Measurements from ENCODE around the gene CCDC73.
"Not testable (repeated sequence)": the region's sequence is repeated elsewhere in the genome, so short reads cannot be mapped to it uniquely, and the experiment has no call there.

Gene CCDC73

DNA sequence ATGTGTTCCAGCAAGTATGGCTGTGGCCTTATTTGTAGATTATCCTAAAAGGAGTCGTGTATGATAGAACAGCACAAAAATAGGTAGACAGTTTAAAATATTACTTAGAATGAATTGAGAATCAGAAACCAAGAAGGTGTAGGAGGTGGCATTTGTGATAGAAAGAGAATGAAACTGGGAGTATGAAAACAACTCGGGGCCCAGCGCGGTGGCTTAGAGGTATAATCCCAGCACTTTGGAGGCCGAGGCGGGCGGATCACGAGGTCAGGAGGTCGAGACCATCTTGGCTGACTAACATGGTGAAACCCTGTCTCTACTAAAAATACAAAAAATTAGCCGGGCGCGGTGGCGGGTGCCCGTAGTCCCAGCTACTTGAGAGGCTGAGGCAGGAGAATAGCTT lies 198.3 kb downstream of the CCDC73 start:
- DNase-seq, result not testable (repeated sequence)

DNA sequence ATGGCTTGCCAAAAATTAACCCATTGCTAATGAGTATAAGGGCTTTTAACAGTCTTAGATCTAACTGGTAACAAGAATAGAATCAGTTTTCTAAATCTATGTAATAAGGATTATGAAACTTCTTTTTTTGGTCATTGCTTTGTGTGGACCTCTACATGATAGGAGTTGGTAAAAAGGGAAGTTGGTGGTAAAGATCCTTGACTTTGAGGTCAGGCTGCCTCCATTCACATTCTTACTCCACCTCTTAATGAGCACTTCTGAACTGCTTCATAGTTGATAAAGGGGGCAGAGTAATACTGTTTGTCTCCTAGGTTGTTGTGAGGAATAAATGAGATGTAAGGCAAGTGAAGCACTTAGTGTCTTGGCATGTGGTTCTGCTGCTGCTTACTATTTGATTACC lies 200.2 kb downstream of the CCDC73 start:
- no peak for DNase-seq

DNA sequence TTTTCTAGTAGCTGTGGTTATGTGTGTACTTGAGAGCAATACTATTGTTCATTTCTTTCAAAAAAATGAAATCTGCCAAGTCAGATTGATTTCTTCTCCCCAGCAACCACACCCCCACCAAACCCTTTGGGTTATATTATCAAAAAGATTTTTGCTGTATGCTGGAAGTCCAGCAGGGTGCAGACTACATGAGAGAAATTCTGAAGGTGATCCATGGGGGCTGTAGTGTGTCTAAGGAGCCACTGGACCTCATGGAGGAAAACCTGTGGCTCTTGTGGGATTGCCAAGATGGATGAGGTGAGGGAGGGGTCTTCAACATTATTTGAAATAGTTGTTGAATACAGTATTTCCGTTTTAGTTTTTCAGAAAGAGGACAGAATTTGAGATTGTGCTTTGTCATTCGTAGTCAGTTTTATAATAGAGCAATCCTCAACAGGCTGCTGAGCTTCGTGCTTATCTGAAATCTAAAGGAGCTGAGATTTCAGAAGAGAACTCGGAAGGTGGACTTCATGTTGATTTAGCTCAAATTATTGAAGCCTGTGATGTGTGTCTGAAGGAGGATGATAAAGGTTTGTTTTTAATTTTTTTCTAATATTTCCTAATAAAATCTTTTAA lies 207.8 kb downstream of the CCDC73 start:
- DNase-seq, result no peak

DNA sequence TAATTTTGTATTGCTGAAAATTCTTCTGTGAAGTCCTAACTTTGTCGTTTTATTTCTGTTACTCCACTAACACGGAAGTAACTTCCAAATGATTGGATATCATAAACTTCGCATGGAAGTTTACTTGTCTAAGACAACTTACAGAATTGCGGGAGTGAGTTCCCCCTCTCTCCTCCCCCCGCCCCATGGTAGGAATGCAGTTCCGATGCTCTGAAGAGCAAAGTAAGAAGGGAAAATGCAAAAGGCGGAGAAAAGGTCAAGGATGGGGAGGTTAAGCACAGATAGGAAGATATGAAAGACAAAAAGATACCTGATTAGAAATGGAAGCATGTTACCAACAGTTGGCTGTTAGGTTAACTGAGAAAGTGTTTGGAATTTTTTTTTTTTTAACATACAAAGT lies 209.5 kb downstream of the CCDC73 start:
- no peak for DNase-seq

DNA sequence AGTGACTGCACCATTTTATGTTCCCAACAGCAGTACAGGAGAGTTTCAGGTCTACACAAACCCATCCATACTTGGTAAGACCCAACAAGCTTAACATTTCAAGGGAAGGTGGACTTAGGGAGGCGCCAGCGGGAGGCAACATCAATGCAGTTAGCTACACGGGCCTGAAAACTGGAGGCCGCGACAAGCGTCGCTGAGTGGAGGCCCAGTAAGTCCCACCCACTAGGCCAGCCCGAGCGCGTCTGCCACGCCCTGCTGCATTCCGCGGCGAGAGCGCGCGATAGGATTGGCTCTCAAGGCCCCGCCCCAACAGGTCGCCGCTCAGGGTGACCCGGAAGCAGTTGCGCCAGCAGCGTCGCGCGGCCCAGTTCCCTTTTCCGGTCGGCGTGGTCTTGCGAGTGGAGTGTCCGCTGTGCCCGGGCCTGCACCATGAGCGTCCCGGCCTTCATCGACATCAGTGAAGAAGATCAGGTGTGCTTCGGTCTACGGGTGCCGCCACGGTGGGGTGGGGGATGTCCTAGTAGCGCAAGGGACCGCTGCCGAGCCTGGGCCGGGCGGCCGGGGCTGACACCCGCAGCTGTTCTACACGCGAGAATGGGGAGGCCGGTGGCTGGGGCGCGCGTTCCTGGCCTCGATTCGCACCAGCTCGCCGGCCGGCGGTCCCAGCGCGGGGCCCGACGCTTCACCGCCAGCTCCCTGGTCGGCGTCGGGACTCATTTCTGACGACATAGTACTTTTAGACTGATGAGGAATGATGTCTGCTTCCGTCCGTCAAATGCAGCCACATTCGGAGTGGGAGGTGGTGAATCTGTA lies 210.8 kb downstream of the CCDC73 start, which contains the start of gene EIF3M:
EIF3M (plus strand) TSS at position 373 of the 813 bp plus-strand sequence; CDS start at position 430, 57 bp downstream.
- DNase-seq, result peak; percentile 66 to 97 (median 92)

DNA sequence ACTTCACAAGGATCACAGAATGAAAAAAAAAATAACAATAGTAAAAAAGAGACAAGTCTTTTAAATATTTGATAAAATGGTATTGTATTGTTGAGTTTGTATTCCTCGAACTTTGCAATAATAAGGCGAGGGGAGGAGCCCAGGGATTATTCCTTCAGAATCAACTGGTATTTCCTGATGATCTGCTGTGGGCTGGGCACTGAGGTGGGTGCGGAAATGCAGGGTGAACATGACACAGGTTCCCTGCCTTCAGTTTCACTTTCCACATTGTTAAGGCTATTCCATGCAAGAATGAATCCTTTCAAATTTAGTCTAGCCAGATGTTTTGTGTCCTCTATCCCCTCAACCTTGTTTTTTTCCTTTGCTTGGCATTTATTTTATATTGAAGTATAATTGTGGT lies 212.9 kb downstream of the CCDC73 start:
- DNase-seq, result no peak

DNA sequence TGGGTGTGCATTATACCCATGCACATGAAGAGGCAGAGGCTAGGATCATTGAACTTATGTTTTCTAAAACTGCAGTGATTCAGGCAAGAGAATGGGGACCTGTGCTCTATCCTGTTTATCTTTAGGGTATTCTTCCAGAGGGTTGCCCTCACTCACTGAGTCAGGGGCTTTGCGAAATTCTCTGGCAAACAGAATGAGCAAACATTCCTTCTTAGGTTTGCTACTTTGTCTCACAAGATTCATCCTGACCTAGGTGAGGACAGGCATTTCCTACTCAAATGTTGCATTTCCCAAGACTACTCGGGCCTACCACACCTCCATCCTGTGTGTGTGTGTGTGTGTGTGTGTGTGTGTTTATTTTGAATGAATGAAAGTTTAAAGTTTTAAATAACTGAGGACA lies 213.5 kb downstream of the CCDC73 start:
- no peak for DNase-seq

DNA sequence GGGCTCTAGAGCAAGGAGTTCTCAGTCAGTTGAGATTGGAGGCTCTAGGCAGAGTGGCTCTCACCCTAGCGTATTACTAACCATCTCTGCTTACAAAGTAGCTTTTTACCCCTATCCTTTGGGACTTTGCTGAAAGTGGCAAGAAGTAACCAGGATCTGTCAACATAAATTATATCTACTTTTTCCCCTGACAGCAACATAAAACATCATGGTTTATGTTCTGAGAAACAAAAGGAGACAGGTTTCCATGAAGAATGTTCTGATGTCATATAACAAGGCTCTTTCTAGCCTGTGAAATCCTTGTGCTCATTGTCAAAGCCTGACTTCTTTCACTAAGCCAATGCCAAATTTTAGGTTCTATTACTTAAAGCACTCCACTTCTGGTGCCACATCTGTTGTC lies 218.0 kb downstream of the CCDC73 start:
- no peak for DNase-seq

DNA sequence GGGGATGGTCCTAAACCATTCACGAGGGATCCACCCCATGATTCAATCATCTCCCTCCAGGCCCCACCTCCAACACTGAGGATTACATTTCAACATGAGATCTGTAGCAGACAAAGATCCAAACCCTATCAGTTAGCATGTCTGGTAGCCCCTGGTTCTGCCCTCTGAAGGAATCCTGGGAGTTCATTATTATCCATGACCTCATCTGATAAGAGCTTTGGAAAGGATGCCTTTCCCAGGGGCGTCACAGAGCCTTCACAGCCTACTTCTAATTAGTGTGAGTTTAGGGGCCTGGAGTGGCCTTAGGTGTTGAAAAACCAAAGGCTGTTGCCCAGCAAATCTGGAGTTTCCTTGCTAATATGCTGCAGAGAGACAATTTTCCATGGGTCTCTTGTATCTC lies 219.4 kb downstream of the CCDC73 start:
- no peak for DNase-seq

DNA sequence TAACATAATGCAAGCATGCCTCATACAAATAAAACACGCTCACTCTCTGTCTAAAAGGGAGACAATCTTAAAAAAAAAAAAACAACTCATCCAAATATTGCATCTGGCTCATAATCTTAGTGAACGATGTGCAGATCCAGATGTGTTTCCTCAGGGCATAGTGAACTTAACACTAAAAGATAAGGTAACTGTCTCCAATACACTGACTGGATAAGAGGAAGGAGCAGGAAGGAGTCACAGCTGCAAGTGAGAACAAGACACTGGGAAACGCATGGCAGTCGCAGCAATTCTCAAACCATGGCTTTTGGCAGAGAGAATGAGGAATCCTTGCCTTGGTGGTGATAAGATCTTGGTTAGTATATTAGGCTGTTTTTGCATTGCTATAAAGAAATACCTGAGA lies 220.0 kb downstream of the CCDC73 start:
- DNase-seq, result no peak

DNA sequence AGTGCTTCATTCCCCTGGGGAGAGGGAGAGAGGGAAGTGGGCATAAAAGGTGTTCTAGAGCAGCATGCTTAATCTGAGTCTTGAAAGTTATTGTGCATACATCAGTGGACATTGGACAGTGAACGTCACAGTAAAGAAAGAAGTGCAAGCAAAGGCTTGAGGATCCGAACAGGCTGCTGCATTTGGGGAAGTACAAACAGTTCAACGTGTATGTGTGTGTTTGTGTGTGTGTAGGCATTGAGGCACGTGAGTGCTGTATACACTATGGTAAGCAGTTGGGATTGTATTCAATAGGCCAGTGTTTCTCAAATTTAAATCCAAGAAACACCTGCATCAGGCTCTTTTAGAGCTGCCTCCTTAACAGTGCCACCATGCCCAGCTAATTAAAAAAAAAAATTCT lies 221.2 kb downstream of the CCDC73 start:
- DNase-seq, result no peak

DNA sequence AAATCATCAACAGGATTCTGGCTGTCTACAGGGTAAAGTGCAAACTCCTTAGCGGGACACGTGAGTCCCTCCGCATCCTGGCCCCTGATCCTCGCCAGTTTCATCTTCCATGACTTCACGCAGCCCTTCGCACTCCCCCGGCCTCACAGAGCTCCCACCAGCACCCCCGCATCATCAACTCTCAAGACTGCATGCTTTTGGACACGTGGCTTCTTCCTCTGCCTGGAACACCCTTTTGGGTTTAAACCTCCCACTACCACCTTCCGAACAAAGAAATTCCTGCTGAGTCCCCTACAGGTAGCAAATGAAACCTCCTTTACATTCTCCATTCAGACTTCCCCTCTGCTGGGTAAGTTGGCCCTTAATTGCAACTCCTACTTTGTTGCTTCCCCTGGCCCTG lies 223.4 kb downstream of the CCDC73 start:
- DNase-seq, result no peak

DNA sequence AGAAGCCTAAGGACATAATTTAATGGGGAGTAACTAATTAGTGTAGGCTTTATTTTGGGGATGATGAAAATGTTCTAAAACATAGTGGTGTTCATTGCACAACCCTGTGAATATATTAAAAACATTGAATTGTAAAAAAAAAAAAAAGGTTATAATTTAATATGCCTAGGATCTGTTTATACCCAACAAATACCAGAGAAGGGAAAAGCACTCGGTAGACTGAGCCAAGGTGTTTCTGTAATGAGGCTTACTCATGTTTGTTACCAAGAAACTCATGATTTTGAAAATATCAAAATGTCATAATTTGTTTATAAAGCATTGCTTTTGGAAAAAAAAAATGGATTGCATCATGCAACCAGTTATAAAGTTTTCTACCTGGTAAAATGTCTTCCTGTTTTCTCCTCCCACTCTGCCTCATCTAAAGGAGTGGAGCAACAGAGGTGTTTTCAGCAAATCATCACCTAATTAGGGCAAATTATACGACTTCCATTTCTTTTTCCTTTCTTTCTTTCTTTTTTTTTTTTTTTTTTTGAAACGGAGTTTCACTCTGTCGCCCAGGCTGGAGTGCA lies 225.1 kb downstream of the CCDC73 start:
- DNase-seq, result no peak

DNA sequence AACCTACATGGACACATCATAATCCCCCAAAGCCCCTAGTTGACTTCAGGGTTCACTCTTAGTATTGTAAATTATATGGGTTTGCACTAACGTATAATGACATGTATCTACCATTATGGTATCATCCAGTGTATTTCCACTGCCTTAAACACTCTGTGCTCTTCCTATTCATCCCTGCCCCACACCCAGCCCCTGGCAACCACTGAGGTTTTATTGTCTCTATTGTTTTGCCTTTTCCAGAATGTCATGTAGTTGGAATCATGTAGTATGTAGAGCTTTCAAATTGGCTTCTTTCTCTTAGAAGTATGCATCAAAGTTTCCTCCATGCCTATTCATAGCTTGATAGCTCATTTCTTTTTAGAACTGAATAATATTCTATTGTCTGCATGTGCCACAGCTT lies 227.3 kb downstream of the CCDC73 start:
- no peak for DNase-seq

DNA sequence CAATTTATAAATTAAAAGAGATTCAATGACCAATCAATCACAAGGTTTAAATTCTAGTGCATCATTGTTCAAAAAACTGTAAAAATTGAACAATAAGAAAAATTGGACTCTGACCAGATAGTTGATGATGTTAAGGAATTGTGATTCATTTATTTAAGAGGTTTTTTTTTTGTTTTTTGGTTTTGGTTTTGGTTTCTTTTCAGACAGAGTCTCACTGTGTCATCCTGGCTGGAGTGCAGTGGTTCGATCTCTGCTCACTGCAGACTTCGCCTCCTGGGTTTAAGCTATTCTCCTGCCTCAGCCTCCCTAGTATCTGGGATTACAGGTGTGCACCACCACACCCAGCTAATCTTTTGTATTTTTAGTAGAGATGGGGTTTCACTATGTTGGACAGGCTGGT lies 227.9 kb downstream of the CCDC73 start:
- DNase-seq, result no peak

DNA sequence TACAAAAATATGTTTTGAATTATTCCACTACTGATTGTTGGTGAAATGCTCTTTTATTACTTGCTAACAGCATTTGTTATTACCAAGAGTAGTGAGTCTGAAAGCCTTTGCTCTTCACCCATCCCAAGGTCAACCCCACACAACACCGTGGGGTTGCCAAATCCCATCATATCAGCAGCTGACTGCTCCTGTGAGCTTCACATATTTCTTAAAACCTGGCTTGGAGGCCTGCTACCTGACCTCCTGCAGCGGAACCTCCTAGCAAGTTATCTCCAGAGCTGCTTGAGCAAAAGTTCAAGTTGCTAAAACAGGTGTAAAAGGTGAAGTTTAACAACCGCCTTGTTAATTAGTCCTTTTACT lies 230.9 kb downstream of the CCDC73 start:
- no peak for DNase-seq

DNA sequence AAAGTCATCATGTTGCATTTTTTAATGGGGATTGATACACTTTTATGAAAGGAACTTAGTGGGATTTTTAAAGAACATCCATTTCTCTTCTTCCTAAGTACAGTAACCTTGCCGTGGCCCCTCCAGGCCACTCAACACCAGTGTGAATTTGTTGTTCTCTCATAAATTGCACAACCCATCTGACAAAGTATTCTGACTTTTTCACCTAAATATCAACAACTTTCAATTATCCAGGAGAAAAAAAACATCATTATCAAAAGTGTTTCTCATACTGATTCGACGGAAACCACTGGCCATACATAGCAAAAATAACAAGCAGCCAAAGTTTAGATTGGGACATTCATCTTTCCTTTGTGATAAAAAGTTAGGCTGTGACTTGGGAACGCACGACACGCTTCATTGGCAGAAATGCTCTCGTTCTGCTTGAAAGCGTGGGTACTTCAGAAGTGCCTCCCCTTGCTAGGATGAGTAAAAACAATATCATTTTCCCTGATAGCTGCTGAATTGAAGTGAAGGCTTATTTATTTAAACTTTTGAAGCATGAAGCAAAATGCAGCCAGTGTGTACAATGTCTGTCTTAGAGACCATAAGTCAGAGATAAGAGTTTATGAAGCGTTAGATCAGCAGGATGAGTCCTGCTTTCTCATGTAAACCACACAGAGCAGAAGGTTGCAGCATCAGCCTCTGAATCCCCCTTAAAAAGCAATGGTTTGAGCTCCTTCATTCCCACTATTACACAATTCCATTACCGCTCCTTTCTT lies 231.4 kb downstream of the CCDC73 start:
- DNase-seq, result no peak

DNA sequence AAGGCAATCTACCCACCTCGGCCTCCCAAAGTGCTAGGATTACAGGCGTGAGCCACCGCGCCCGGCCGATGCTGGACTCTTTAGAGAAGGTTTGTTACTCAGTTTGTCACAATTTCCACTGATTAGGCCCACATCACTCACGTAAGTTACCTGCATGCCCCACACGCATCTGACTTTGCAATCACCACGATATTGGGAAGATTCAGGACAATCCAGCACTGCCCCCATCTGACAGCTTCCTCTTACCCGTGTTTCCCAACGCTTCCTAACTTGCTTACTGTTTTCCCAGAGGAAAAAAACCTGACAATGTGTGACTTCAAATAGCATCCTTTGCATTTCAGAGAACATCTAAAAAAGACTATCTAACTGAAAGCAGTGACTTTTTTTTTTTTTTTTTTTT lies 232.6 kb downstream of the CCDC73 start:
- DNase-seq, result no peak

DNA sequence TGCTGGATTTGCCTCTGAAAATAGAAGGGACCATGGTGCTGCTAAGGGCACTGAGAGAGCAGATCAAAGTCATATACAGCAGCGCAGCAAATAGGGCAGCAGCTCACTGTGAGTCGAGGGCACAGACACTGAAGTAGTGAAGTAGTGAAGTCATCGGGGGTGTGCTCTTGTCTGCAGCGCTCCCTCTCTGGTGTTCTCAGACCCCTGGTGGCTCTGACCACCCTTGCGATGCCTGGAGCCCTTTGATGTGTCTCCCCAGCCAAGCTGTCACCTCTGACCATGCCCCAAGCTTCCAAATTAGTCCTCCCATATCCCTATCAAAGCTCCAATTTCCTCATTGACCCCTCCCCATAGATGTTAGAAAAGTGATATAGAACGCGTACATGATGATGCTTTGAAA lies 238.6 kb downstream of the CCDC73 start:
- DNase-seq, result no peak

DNA sequence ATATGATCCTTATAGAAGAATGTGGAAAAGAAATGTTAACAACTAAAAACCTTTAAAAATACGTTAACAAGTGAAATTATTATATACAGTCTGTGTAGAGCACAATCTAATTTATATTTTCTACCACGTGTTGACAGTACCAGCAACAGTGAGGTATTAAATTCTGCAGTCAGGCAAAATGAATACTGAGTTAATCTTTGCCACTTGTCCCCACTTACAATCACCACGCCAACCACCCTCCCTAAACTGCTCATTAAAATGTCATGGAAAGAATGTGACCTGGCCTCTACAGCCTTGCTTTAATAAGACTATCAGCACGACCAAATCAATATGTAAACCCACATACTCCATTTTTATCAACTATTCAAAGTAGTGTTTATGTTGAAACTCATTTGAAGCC lies 239.4 kb downstream of the CCDC73 start:
- no peak for DNase-seq

All from anterior cingulate cortex (tissue), 58 donors.